Stimulated activated CD8-positive, alpha-beta memory T cell treated with anti-CD3 and anti-CD28 coated beads, Interleukin-7, amount 100 ng/mL, for 4 hours (primary cell): Measurements from ENCODE around the gene NOX3.

Experiments used
- DNase-seq, 2 donors: peaks; one replicate each; pipeline ENCODE4 v3.0.0-alpha.2; 2020; ENCODE audit warnings: low read depth in 2 of 2

NOX3 gene

DNA sequence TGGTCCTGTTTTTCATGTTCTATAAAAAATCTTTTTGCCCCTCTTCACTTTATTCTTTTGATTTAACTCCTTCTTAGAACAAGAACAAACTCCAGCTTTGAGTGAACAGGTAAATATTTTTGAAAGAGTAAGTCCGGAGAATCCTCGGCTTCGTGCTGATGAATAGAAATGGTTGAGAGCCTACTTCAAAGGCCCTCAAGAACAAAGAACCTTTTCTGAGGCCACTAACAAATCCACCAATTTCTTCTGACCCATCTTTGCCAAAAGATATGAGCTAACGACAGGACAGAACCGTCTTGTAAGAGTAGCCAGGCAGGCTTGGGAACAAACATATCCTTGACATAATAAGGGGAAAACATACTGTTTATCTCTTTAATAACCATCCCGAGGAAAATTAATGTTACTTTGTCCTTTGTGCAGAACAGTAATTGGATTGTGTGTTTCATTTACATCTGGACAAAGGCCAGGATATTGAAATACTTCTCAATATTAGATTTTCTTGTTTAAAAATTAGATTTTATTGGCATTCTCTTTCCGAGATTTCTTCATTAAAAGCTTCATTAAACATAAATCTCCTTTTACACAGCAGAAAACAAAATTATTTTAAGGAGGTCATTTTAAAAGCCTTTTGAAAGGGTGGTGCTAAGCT is 52.9 kb downstream of the NOX3 start:
- no peak for DNase-seq

DNA sequence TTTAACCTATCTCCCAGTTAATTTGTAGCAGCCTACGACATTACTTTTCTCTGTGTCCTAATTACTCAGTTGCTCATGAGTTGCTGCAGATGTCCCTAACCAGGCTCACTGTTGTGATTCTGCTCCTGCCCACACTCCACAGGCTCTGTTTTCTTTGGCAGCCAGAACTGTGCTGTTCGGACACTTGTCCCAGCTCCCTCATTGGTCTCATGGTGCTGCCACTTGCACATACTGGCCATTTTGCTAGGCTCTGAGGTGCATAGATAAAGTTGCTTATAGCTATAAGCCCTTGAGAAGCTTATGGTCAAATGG is 55.0 kb downstream of the NOX3 start:
- DNase-seq, result no peak

DNA sequence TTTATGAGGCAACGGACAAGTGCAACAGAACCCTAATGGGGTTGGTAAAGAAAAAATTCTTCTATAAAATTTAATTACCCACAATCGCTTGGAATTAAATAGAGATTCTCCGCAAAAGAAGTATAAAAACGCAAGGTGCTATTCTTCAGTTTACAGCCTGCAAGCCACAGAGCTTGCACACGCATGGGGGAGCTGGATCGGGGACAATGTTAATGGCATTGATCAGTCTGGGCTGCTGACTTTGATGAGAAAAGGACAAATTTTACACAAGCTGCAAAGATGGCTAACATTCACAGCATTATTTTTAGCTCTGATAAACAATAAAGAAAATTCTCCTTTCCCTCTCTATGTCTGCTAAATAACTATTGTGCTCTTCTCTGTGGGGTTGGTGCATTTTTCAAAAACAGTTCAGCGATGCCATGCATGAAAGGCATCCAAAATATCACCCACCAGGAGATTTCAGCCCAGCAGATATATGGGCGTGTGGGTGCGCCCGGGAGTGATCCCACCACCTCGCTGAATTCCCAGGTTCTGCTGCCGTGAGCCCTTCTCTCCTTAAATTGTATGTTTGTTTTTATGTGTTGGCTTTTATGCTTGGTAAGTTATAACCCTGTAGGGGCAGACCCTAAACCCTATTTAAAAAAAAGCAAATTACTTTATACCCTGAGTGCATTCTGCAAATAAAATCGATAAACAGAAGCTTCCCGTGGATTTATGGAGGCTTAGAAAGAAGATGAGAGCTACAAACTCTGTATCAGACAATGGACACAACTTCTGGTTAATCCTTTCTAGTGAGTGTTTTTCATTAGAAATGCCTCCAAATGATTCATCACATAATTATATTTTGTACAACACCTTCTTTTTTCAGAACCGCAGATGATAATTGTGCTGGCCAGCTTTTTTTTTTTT is 55.6 kb downstream of the NOX3 start:
- no peak for DNase-seq

DNA sequence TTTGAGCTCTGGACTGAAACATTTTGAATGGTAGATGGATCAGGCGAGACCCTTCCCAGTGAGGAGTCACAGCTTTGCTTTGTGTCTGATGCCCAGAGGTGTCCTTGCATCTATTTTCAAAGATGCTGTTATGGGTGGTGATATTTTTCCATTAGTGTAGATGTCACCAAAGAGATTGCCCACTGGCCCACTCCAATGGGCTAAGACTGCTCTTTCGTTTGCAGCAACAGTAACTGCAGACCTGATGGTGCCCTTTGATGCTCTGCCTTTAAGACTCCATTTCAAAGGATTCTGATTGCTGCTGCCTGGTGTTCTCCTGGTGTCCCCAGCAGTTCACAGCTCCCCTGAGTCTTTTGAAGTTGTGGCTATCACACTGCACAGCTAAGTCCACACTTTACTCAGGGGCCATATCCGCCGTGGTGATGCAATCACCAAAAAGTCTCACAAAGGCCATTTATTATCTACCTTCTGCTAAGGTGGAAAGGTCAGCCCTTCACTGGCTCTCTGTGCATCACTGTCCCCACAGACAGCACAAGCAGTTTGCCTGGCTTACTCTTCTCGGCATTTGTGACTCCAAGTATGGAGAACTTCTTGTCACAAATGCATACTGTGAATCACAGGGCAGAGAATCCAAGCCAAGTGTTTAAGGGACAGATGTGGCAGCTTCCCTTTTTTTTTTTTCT is 56.4 kb downstream of the NOX3 start:
- DNase-seq, result no peak

DNA sequence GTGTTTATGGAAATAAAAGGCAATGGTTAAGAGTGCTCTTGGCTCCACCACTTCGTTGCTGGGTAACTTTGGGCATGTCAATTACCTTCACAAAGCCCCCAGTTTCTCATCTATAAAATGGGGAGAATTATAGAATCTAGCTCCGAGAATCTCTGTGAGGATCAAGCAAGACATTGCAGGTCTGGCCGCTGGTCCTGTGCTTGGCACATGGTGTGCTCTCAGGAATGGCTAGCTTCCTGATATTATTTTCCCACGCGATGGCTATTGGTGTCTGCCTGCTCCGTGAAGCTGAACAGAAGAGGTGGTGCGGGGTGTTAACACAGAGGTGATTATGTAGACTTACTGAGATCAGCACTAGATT is 57.0 kb downstream of the NOX3 start:
- no peak for DNase-seq

DNA sequence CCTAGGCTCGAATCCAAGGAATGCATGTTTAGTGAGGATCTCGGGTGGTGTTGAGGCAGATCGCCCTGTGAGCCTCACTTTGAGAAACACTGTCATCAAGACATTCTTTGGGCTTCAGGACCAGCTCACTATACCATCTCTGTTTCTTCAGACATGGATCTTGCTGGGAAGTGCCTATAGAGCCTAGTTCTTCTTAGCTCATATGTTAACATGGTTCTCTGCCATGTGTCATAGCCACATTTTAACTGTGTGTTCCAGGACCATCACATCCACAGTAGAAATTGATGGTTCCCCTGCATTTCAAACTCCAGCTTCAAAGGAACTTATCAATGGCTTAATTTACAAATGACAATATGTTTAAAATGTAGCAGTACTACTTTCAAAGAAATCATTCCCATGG is 57.4 kb downstream of the NOX3 start:
- DNase-seq, result no peak

DNA sequence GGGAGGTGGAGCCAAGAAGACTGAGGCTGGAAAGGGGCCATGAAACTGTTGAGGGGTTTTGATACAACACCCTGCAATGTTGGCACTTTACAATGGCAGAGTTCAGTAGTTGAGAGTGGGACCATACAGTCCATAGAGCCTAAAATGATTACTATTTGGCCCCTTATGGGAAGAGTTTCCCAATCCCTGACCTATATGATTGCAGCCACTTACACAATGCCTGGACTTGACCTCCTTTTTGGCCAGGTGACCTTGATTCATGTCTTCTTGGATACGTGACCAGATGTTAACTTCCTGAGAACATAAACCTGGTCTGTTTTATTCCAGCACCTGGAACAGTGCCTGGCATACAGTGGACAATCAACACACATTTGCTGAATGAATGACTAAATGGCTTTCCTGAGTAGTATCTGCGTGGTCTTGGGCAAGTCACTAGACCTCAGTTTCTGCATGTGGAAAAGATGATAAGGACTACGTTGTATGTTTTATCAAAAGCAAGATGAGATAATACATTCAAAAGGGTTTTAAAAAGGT is 58.4 kb downstream of the NOX3 start:
- DNase-seq, result no peak

DNA sequence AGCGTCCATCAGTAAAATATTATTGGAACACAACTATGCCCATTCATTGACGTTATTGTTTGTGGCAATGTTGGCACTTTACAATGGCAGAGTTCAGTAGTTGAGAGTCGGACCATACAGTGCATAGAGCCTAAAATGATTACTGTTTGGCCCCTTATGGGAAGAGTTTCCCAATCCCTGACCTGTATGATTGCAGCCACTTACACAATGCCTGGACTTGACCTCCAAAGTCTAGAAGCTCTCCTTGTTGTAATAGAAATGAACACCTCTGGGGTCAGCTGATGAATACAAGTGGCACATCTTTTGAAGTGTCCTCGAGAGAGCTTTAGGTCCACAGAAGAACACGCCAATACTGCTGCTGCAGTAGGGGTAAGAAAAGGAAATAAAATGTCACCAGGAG is 59.0 kb downstream of the NOX3 start:
- DNase-seq, result no peak

DNA sequence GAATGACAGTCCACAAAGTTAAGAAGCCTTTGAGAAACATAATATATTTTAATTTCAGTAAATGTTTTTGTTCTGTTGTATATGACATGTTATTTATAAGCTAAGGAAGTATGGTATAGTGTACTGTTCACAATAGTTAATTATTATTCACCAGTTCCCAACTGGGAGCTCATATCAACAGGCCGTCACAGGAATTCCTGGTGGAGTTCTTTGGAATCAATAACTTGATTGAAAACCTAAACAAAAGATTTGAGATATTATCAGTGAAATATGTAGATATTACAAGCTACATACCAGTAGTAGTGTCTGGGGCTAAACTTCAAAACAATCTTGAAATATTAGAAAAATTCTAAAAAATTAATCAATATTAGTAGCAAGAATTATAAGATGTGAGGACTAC is 60.3 kb downstream of the NOX3 start:
- no peak for DNase-seq

DNA sequence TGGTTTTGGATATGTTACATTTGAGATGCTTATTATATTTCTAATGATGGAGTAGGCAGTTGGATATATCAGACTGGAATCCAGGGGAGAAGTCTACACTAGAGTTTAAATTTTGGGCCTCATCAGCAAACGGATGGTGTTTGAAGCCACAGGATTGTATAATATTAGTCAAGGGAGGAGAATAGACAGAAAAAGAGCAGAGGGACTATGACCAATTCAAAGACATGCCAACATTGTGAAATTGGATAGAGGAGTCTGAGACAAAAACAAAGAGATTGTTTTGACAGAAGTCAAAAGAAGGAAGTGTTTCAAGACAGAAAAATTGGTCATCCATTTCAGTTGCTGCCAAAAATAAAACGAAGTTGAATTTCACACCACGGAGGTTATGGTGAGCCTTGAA is 66.5 kb downstream of the NOX3 start:
- no peak for DNase-seq

DNA sequence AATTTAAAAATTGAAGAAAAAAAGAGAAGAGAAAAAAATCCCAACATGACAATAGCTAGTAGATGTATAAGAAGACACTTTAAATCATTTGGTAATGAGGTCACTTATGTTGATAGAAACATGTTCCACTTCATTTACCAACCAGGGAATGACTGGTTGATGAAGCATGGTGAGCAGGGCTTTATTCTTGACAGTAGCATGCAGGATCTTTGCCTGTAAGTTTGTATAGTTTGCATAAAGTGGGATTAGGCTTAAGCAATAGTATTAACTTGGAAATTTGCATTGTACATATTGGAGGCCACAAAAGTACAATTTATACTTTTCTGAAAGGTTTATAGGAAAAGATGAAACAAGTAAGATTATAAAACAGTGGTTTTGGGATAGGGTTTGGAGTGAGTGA is 67.0 kb downstream of the NOX3 start:
- DNase-seq, result no peak

DNA sequence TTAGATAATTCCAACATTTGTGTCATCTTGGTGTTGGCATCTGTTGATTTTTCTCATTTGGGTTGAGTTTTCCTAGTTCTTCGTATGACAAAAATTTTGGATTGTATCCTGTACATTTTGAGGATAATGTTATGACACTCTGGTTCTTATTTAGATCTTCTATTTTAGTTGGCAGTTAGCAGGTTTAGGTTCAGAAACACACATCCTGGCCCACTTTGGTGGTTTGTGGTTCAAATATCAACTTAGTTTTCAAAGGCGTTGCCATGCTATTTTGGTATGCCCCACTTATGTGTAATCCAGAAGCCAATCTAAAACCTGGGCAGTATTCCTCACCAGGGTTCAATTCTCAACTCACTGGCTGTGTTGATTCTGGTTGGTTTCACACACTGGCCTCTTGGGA is 68.2 kb downstream of the NOX3 start:
- no peak for DNase-seq

DNA sequence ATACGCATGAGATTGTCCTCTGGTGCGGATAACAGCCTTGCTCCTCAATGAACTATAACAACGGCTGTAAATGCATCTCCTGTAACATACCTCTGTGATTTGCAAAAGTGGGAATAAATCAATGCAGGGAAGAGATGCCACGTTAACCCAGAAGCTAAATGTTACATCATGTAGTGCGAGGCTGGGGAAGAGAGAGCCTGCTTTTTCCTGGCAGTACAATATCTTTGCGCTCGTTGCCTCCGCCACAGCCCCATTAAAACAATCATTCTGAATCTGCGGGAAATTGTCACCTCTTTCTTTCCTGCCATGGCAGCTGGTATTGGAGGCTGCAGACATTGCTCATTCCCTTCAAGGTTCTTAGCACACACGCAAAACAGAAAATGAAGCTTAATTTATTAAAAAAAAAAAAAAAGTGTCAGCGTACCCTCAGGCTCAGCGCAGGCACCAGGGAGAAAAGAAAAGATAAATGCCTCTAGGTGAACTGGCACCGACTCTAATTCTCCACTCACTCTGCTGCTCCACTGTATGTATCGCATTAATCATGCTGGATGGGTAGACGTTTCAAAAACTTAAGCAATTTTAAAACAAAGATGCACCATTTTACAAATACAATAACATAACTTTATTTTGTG is 71.2 kb downstream of the NOX3 start:
- DNase-seq, result no peak

DNA sequence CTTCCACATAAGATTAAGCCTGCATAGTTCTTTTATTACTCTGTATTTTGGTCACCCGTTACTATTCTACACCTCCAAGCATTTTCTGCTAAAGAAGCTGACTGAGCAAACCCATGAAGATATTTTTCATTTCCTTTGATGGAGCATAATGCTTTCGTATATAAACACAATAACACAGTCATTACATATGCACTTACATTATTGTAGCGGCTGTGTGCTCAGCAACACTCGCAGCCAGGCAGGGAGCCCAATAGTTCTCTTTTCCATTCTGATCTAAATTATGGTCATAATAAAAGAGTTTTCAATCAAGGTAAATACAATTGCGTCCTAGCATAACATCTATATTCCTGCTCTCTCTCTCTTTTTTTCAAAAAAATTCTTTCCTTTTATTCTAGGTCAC is 71.7 kb downstream of the NOX3 start:
- no peak for DNase-seq

DNA sequence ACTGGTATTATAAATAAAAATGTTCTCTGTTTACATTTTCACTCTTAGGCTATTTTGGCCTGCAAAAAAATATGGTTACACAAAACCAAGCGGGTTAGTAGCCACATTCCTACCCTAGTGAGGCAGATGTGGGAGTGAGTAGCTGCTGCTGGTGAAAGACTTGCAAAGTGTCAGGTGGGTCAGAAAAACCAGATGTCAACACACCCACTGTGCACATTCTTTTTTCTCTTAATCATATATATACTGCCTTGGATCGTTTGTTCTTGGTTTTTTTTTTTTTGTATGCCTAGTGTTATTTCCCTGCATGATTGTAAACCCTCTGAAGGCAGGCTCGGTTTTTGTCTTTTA is 73.3 kb downstream of the NOX3 start:
- no peak for DNase-seq

DNA sequence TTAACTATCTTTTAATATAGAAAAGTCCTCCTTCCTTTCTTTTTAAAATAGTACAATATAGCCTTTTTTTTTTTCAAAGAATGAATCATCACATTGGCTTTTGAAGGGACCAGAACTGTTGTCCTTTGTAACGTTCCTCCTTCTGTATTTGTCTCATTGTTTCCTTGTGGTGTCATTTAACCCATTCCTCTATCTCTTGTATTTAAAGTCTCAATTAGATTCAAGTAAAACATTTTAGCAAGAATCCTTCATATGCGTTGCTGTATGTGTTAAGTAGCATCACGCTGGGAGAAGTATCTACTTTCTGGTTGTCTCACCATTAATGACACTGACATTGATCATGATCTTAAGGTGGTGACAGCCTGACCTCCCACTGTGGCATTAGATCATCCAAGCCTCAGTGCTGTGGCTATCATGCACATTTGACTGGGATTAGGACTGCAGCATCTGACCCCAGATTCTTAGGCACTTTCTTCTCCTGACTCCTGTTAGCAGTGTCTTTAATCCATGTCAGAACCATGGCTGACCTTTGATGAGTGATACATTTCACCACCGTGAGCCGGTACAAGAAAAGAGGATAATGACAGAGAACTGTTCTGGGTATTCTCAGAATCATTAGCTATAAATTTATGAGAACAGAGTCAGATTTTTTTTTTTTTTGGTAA is 73.8 kb downstream of the NOX3 start:
- DNase-seq, result no peak

DNA sequence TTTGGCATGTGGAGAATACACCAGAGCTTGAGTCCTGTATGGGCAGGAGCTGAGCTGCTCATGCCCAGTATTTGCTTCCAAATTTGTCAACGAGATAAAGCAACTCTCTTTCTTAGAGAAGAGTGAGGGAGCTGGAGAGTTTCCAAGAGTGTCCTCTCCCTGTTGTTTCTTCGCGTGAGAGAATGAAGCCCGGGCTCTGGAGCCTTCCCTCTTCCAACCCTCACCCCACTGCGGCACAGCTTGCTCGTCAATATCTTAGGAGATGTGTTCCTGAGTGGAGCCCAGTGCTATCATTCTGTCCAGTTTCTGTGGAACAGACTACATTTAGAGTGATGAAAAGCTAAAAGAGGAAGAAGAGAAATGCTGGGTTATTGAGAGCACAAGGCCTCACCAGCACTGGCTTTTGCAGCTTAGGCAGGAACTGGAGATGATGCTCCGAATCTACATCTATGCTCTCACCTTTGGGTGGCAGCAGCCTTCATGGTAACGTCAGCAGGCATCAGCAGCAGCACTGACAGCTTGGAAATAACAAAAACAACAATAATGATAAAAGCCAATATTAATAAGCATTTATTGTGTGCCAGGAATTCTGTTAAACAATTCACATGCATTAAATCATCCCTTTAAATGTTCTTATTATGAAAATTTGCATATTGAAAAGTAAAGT is 74.8 kb downstream of the NOX3 start:
- DNase-seq, result no peak

DNA sequence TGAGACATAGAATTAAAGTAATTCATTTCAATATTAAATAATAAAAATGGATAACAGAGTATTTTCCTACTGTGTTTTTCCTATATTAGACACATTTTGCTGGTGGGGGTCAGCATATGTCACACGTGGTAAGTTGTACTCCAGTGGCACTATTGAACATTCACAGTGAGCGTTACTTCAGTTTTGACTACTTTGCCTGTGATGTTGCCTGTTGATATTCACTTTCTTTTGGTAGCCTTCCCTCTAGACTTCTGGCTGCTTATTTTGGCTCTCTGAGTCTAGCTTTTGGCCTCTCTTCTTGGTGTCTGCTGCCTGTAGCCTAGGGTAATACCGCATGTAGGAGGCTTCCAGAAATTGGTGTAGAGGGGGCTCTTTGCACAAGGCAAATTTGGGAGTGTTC is 76.9 kb downstream of the NOX3 start:
- DNase-seq, result no peak

DNA sequence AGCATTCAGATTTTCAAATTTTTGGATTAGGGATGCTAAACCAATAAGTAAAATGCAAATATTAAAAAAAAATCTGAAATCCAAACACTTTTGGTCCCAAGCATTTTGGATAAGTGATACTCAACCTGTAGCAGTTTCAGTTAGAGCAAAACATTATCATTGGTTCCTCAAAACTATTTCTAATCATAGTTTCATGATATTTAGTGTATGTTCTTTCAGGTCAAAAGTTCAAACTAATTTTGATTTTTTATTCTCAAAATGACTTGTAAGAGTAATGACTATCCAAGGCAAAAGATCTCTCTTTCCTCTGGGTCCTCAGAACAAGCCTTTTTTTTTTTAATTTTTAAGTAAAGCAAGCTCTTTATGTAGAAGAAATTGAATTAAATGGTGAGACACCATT is 77.4 kb downstream of the NOX3 start:
- no peak for DNase-seq

DNA sequence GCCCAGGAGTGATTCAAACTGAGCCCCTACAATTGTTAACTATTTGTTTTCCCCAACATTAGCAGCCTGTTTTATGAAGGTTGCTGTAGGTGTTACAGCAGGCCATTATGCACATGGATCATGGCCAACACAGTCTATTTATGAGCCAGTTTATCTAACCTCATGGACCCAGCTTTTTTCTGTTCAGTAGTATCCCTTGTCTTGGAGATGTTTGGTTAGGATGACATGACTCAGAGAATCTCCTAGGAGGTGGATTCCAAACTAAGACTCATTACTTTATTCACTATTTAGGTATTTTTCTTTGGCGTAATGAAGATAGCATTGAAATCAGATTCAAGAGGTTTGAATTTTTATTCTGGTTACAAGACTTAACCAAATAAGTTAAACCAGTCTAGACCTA is 78.6 kb downstream of the NOX3 start:
- no peak for DNase-seq

DNA sequence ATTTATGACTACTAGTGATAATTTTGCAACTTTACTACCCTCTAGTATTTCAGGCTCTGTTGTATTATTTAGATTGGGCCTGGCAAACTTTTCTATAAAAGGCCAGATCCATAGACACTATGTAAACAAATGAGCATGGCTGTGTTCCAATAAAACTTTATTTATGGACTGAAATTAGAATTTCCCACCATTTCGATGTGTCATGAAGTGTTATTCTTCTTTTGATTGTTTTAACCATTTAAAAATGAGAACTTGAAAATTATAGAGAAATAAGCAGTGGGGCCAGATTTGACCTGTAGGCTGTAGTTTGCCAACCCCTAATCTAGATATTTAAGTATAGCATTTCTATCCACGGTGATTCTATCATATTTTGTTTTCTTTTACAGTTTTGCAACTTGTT is 79.8 kb downstream of the NOX3 start:
- no peak for DNase-seq

DNA sequence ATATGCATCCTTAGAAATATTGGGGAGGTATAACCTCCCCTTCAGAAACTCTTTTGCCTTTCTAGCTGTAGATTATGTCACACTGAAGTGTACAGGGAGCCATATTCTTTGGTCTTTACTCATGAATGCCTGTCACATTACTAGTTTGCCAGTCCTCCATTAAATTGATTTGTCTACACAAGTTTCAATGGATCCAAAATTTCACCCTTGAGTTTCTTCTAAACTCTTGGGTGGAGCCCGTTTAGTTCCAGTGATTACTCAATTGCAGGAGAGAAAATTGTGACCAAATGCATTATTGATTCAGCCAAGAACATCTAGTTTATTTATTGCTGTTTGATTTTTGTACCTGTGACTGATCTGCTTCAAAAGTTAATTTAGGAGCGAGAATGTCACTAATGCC is 81.0 kb downstream of the NOX3 start:
- DNase-seq, result no peak
